Measurements from ENCODE around the gene STUM.
A peak's percentile ranks its signal among the peaks of the same experiment; 100 is the strongest.

The STUM gene

GRCh38 chr1:226560243-226560642, 11.7 kb downstream of the STUM start:
- DNase-seq (ENCODE audit: low read depth, low spot score), result no peak

- DNase-seq (ENCODE audit: low read depth, low spot score), result no peak
These were observed 14.4 kb downstream of the STUM start for GRCh38 chr1:226562989-226563388.

GRCh38 chr1:226563666-226564065, 15.1 kb downstream of the STUM start:
- DNase-seq (ENCODE audit: low read depth, low spot score), result no peak

- no peak for DNase-seq (ENCODE audit: low read depth, low spot score)
These were observed 16.9 kb downstream of the STUM start for GRCh38 chr1:226565476-226565875.

GRCh38 chr1:226566234-226566633, 17.7 kb downstream of the STUM start:
- DNase-seq (ENCODE audit: low read depth, low spot score), result no peak

- no peak for DNase-seq (ENCODE audit: low read depth, low spot score)
These were observed 18.2 kb downstream of the STUM start for GRCh38 chr1:226566760-226567159.

- DNase-seq (ENCODE audit: low read depth, low spot score), result peak; percentile 33
These were observed 19.7 kb downstream of the STUM start for GRCh38 chr1:226568077-226568831.

GRCh38 chr1:226568975-226569741, 20.6 kb downstream of the STUM start:
- no peak for DNase-seq (ENCODE audit: low read depth, low spot score)

GRCh38 chr1:226569879-226570547, 21.4 kb downstream of the STUM start:
- DNase-seq (ENCODE audit: low read depth, low spot score), result no peak

GRCh38 chr1:226571893-226572292, 23.3 kb downstream of the STUM start:
- DNase-seq (ENCODE audit: low read depth, low spot score), result no peak

- DNase-seq (ENCODE audit: low read depth, low spot score), result no peak
These were observed 23.8 kb downstream of the STUM start for GRCh38 chr1:226572325-226572726.

- no peak for DNase-seq (ENCODE audit: low read depth, low spot score)
These were observed 25.5 kb downstream of the STUM start for GRCh38 chr1:226574044-226574443.

GRCh38 chr1:226574591-226575435, 26.2 kb downstream of the STUM start:
- no peak for DNase-seq (ENCODE audit: low read depth, low spot score)

- no peak for DNase-seq (ENCODE audit: low read depth, low spot score)
These were observed 26.8 kb downstream of the STUM start for GRCh38 chr1:226575436-226575720.

GRCh38 chr1:226575739-226576378, 27.3 kb downstream of the STUM start:
- DNase-seq (ENCODE audit: low read depth, low spot score), result no peak

GRCh38 chr1:226576601-226577000, 28.0 kb downstream of the STUM start:
- no peak for DNase-seq (ENCODE audit: low read depth, low spot score)

GRCh38 chr1:226577401-226578180, 29.0 kb downstream of the STUM start:
- no peak for DNase-seq (ENCODE audit: low read depth, low spot score)

- no peak for DNase-seq (ENCODE audit: low read depth, low spot score)
These were observed 30.5 kb downstream of the STUM start for GRCh38 chr1:226578946-226579578.

- no peak for DNase-seq (ENCODE audit: low read depth, low spot score)
These were observed 31.3 kb downstream of the STUM start for GRCh38 chr1:226579781-226580323.

Data from iPS DF 19.7 (cell line).